GM12875 (cell line): Measurements from ENCODE around the gene TBC1D19.
"Not testable (repeated sequence)": the region's sequence is repeated elsewhere in the genome, so short reads cannot be mapped to it uniquely, and the experiment has no call there.

Experiments
- H3K4me3 ChIP-seq: one replicate; pipeline ENCODE4 v1.5.1; 2011; ENCODE audit warnings: low read depth, low read length, control low read depth
- TF ChIP-seq, protein P1 (sequence below): IDR thresholded peaks from 2 replicates; pipeline ENCODE4 v1.5.1; 2011; ENCODE audit warnings: low read depth, mild to moderate bottlenecking, control low read depth, inconsistent platforms, low read length, moderate library complexity, borderline replicate concordance; ENCODE audit not compliant: insufficient read depth

TBC1D19 gene

DNA sequence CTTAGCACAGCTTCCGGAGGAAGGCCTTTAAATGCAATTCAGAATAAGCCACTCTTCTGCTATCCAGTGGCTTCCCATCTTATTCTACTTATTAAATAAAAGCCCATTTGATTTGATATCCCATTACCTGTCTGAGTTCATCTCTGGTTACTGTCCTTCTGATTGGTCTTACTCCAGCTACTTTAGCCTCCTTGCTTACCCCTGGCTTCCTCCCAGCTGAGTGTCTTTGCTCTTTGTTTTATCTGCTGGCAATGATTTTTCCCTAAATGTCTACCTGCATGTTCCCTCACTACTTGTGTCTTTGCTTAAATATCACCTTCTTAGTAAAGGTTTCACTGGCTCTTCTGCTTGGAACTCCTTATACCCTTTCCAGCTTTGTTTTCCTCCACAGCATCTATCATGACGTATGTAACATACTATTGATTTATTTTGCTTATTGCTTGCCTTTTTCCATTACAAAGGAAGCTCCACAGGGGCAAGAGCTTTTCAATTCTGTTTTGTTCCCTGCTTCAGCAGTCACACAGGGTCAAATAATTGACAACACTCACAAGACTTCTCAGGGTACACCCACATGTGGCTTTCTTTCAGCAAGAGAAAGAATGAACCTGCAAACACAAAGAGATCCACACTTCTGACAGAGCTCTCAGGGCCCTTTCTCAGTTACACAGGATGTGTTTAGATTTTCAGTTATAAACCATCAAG lies 63.8 kb downstream of the TBC1D19 start:
- H3K4me3 ChIP-seq: no peak overlapping the region
- TF ChIP-seq, protein P1, sequence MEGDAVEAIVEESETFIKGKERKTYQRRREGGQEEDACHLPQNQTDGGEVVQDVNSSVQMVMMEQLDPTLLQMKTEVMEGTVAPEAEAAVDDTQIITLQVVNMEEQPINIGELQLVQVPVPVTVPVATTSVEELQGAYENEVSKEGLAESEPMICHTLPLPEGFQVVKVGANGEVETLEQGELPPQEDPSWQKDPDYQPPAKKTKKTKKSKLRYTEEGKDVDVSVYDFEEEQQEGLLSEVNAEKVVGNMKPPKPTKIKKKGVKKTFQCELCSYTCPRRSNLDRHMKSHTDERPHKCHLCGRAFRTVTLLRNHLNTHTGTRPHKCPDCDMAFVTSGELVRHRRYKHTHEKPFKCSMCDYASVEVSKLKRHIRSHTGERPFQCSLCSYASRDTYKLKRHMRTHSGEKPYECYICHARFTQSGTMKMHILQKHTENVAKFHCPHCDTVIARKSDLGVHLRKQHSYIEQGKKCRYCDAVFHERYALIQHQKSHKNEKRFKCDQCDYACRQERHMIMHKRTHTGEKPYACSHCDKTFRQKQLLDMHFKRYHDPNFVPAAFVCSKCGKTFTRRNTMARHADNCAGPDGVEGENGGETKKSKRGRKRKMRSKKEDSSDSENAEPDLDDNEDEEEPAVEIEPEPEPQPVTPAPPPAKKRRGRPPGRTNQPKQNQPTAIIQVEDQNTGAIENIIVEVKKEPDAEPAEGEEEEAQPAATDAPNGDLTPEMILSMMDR: no peak

DNA sequence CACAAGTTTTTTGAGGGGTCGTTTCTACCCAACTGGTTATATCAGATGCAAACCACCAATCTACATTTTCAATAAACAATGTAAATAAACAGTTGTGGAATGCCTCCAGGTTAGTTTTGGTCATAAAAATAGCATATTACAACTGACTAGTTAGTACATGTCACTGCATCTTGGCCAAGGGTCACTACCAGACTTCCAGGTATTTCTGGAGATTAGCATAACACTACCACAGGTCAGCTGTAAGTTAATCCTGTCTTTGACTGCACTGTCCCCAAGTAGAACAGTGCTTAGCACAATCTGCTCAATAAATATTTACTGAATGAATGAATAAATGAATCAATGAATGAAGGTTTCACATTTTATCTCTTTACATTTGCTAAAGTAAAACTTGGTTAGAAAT lies 64.4 kb downstream of the TBC1D19 start:
- H3K4me3 ChIP-seq: no peak overlapping the region
- TF ChIP-seq, protein P1: no peak

DNA sequence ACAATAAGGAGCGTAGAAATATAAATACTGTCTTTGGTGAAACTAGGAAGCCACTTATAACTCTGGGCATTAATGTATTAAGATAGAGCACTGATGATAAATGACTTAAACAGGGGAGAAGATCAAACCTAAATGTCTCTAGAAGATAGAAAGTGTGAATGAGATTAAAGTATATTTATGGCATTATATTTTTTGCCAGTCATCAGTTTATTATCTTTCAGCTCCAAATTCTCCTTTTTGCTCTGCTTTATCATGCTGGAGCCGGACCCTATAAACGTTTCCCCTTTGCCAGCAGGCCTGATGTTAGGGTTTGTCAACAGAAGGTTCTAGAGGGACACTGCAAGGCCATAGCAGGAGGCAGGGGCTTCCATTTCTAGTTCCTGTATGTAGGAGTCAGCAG lies 76.4 kb downstream of the TBC1D19 start:
- H3K4me3 ChIP-seq: no peak overlapping the region
- TF ChIP-seq, protein P1: no peak

DNA sequence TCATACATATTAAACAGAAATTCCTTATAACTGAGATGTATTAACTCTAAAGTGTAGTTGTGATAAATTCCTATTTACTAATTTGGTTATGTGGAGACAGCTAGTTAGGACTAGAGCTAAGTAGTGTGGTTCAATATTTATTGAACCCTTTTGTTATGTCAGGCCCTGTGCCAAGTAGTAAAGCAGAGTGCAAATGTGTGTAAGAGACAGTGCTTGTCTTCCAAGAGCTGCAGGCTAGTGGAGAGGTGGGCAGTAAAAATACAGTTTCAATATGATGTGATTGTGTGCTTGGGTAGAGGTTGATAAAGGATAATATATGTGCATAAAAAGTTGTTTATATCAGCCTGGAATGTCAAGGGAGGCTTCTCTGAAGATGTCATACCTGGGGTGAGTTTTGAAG lies 80.0 kb downstream of the TBC1D19 start:
- H3K4me3 ChIP-seq: no peak overlapping the region
- TF ChIP-seq, protein P1: no peak

DNA sequence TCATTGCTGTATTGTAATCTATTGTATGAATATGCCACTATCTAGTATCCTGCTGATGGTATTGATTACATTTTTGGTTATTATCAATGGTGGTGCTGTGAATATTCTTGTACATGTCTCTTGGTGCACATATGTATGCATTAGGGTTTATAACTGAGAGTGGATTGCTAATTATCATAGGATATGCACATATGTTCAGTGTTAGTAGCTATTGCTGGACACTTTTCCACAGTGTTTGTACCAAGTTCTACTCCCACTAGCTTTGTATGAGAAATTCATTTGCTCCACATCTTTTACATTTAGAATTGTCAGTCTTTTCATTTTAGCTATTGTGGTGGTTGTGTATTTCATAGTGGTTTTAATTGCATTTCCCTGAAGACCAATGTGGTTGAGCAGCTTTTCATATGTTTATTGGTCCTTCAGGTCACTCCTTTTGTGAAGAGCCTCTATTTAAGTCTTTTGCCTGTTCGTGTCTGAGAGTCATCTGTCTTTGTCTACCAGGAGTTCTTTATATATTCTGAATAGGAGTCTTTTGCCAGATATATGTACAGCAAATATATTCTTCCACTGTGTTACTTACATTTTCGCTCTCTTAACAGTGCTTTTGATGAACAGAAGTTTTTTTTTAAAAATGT lies 87.1 kb downstream of the TBC1D19 start:
- TF ChIP-seq, protein P1: no peak
- H3K4me3 ChIP-seq: no peak overlapping the region

DNA sequence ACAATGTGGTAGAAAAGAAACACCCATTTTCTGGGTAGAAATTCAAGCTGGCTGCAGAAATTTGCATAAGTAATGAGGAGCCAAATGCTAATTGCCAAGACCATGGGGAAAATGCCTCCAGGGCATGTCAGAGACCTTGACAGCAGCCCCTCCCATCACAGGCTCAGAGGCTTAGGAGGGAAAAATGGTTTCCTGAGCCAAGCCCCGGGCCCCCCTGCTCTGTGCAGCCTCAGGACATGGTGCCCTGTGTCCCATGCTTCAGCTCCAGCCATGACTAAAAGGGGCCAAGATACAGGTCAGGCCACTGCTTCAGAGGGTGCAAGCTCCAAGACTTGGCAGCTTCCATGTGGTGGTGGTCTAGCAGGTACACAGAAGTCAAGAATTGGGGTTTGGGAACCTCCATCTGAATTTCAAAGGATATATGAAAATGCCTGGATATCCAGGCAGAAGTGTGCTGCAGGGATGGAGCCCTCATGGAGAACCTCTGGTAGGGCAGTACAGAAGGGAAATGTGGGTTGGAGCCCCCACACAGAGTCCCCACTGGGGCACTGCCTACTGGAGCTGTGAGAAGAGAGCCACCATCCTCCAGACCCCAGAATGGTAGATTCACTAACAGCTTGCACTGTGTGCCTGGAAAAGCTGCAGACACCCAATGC lies 95.3 kb downstream of the TBC1D19 start:
- H3K4me3 ChIP-seq: not testable (repeated sequence)

DNA sequence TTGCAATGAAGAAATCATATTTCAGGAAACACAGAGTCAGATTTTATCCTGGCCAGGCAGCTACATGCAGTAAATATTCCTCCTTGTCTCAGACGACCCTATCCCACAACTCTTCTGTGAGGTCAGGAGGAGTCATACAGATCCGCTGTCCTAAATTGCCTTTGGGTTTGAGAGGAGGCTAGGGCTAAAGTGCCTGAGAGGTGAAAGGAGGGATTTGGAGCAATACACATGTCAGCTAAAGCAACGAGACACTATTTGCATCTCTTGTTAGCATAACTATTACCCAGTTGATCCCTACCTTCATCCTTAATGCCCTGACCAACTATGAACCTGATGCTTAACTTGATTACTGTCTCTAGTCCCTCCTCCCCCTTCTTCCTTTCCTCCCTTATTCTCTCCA lies 98.6 kb downstream of the TBC1D19 start:
- H3K4me3 ChIP-seq: no peak overlapping the region
- TF ChIP-seq, protein P1: no peak
